Stomach smooth muscle (tissue), 2 donors: ENCODE data around the gene CITED4.

Experiments
- H3K27ac ChIP-seq: one replicate; pipeline ENCODE4 v1.7.0; 2013; ENCODE audit warnings: mild to moderate bottlenecking, low read length, inconsistent platforms
- H3K27me3 ChIP-seq, 2 donors: one replicate each; pipeline ENCODE4 v1.7.0; 2013; ENCODE audit warnings: low read length in 2 of 2; ENCODE audit not compliant: insufficient read depth in 2 of 2, control insufficient read depth in 1 of 2
- H3K36me3 ChIP-seq, 2 donors: one replicate each; pipeline ENCODE4 v1.7.0; 2013; ENCODE audit warnings: low read length in 2 of 2; ENCODE audit not compliant: control insufficient read depth in 2 of 2, insufficient read depth in 2 of 2
- H3K4me1 ChIP-seq: one replicate; pipeline ENCODE4 v1.7.0; 2013; ENCODE audit warnings: low read length; ENCODE audit not compliant: control insufficient read depth, insufficient read depth
- H3K4me3 ChIP-seq, 2 donors: one replicate each; pipeline ENCODE4 v1.7.0; 2013; ENCODE audit warnings: low read length in 2 of 2
- H3K9ac ChIP-seq, 2 donors: one replicate each; pipeline ENCODE4 v1.7.0; 2013; ENCODE audit warnings: low read length in 2 of 2, mild to moderate bottlenecking in 1 of 2
- H3K9me3 ChIP-seq, 2 donors: one replicate each; pipeline ENCODE4 v1.7.0; 2013; ENCODE audit warnings: low read length in 2 of 2; ENCODE audit not compliant: control insufficient read depth in 2 of 2
- donor health status: healthy.
- donor health status: Pancreatic carcinoma.

Gene CITED4

GRCh38 chr1:40886318-40887011, 24.3 kb upstream of the CITED4 start:
- Histone ChIP-seq H3K4me3 (no peak overlapping the region), H3K36me3 (no peaks in the 10 kb centered on the region), H3K4me1 (peaks cover 3% of the 10 kb centered on the region), H3K9me3 (no peaks in the 10 kb centered on the region), H3K27ac (no peak overlapping the region), H3K9ac (no peak overlapping the region), H3K27me3 (peaks cover 11 to 12% of the 10 kb centered on the region in 2 donors)

- Histone ChIP-seq H3K27me3 (peaks cover 14 to 19% of the 10 kb centered on the region in 2 donors), H3K27ac (no peak overlapping the region), H3K36me3 (no peaks in the 10 kb centered on the region), H3K4me3 (peak overlapping the region; percentile 40 to 47), H3K9me3 (no peaks in the 10 kb centered on the region), H3K9ac (no peak overlapping the region), H3K4me1 (peaks cover 3% of the 10 kb centered on the region)
These were observed 22.1 kb upstream of the CITED4 start for GRCh38 chr1:40884055-40884795.

GRCh38 chr1:40880813-40881549, 18.8 kb upstream of the CITED4 start:
- no peaks in the 10 kb centered on the region for H3K9me3 ChIP-seq
- H3K27ac ChIP-seq, result no peak overlapping the region
- H3K4me3 ChIP-seq, result no peak overlapping the region
- no peak overlapping the region for H3K9ac ChIP-seq
- H3K4me1 ChIP-seq, result peaks cover 3% of the 10 kb centered on the region
- H3K27me3 ChIP-seq, result peaks cover 14 to 19% of the 10 kb centered on the region in 2 donors
- no peaks in the 10 kb centered on the region for H3K36me3 ChIP-seq

GRCh38 chr1:40879482-40880175, 17.5 kb upstream of the CITED4 start:
- Histone ChIP-seq H3K9ac (no peak overlapping the region), H3K9me3 (no peaks in the 10 kb centered on the region), H3K27me3 (peaks cover 11 to 17% of the 10 kb centered on the region in 2 donors), H3K4me3 (no peak overlapping the region), H3K27ac (no peak overlapping the region), H3K4me1 (peaks cover 3% of the 10 kb centered on the region), H3K36me3 (no peaks in the 10 kb centered on the region)

- no peak overlapping the region for H3K9ac ChIP-seq
- no peaks in the 10 kb centered on the region for H3K9me3 ChIP-seq
- no peak overlapping the region for H3K4me3 ChIP-seq
- no peaks in the 10 kb centered on the region for H3K36me3 ChIP-seq
- H3K4me1 ChIP-seq, result peaks cover 2% of the 10 kb centered on the region
- H3K27me3 ChIP-seq, result peaks cover 4 to 15% of the 10 kb centered on the region in 2 donors
- H3K27ac ChIP-seq, result no peak overlapping the region
These were observed 16.7 kb upstream of the CITED4 start for GRCh38 chr1:40878906-40879305.

GRCh38 chr1:40877698-40878097, 15.5 kb upstream of the CITED4 start:
- no peaks in the 10 kb centered on the region for H3K36me3 ChIP-seq

GRCh38 chr1:40876891-40877290, 14.7 kb upstream of the CITED4 start:
- no peak overlapping the region for H3K9ac ChIP-seq
- H3K36me3 ChIP-seq, result no peaks in the 10 kb centered on the region
- H3K4me1 ChIP-seq, result no peaks in the 10 kb centered on the region
- no peak overlapping the region for H3K4me3 ChIP-seq
- H3K9me3 ChIP-seq, result no peaks in the 10 kb centered on the region
- peaks cover 5 to 19% of the 10 kb centered on the region in 2 donors for H3K27me3 ChIP-seq
- no peak overlapping the region for H3K27ac ChIP-seq

More at GRCh38 chr1:40877698-40878097, 15.5 kb upstream of the CITED4 start:
- Histone ChIP-seq H3K4me1 (no peaks in the 10 kb centered on the region), H3K27ac (peak overlapping the region; percentile 6), H3K9me3 (no peaks in the 10 kb centered on the region), H3K4me3 (no peak overlapping the region), H3K27me3 (peaks cover 5 to 20% of the 10 kb centered on the region in 2 donors), H3K9ac (no peak overlapping the region)

GRCh38 chr1:40876436-40876761, 14.2 kb upstream of the CITED4 start:
- H3K9me3 ChIP-seq, result no peaks in the 10 kb centered on the region
- peaks cover 5 to 15% of the 10 kb centered on the region in 2 donors for H3K27me3 ChIP-seq
- no peak overlapping the region for H3K27ac ChIP-seq
- H3K36me3 ChIP-seq, result no peaks in the 10 kb centered on the region
- H3K4me3 ChIP-seq, result no peak overlapping the region
- H3K9ac ChIP-seq, result no peak overlapping the region
- no peaks in the 10 kb centered on the region for H3K4me1 ChIP-seq

- Histone ChIP-seq H3K9me3 (peaks cover 3 to 4% of the 10 kb centered on the region in 2 donors), H3K4me1 (no peaks in the 10 kb centered on the region), H3K9ac (no peak overlapping the region), H3K27ac (no peak overlapping the region), H3K27me3 (peaks cover 3 to 8% of the 10 kb centered on the region in 2 donors), H3K36me3 (no peaks in the 10 kb centered on the region), H3K4me3 (no peak overlapping the region)
These were observed 11.8 kb upstream of the CITED4 start for GRCh38 chr1:40873863-40874472.

GRCh38 chr1:40872276-40872675, 10.1 kb upstream of the CITED4 start:
- peaks cover 3 to 4% of the 10 kb centered on the region in 2 donors for H3K9me3 ChIP-seq
- H3K4me3 ChIP-seq, result no peak overlapping the region
- H3K36me3 ChIP-seq, result no peaks in the 10 kb centered on the region
- H3K4me1 ChIP-seq, result no peaks in the 10 kb centered on the region
- peaks cover 3 to 8% of the 10 kb centered on the region in 2 donors for H3K27me3 ChIP-seq
- no peak overlapping the region for H3K9ac ChIP-seq
- H3K27ac ChIP-seq, result no peak overlapping the region
